ENCODE results near the gene DECR2.
"Not testable (repeated sequence)": the region's sequence is repeated elsewhere in the genome, so short reads cannot be mapped to it uniquely, and the experiment has no call there.

Gene DECR2

DNA sequence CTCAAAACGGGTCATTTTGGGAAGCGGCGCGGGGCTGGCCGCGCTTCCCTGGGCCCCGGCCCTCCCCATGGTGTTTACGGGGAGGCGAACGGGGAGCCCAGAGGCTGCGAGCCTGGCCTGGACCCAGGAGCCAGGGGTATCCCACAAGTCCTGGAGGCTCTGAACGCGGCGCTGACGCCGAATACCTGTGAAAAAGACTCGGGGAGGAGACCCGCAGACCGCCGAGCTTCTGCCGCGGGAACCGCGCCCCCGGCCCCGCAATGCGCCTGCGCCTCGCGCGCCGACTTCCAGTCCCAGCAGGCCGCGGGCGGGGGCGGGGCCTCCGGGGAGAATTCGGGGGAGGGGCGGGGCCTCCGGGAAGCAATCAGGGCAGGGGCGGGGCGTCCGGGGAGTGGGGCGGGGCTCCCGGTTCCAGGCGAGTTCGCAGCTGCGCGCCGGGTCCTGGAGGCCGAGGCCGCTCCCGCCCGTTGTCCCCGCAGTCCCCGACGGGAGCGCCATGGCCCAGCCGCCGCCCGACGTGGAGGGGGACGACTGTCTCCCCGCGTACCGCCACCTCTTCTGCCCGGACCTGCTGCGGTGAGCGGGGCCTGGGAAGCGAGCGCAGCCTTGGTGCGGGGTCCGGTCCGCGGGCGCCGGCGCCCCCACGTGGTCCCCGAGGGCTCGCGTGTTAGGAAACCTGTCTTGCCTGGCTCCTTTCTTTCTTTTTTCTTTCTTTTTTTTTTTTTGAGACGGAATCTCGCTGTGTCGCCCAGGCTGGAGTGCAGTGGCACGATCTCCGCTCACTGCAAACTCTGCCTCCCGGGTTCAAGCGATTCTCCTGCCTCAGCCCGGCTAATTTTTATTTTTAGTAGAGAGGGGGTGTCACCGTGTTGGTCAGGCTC lies at the start of gene DECR2:
Gene DECR2, plus strand, starts transcription at position 418 of the 881 bp plus-strand sequence. Its CDS starts 79 bp downstream, at position 497.
- DNase-seq = no peak

DNA sequence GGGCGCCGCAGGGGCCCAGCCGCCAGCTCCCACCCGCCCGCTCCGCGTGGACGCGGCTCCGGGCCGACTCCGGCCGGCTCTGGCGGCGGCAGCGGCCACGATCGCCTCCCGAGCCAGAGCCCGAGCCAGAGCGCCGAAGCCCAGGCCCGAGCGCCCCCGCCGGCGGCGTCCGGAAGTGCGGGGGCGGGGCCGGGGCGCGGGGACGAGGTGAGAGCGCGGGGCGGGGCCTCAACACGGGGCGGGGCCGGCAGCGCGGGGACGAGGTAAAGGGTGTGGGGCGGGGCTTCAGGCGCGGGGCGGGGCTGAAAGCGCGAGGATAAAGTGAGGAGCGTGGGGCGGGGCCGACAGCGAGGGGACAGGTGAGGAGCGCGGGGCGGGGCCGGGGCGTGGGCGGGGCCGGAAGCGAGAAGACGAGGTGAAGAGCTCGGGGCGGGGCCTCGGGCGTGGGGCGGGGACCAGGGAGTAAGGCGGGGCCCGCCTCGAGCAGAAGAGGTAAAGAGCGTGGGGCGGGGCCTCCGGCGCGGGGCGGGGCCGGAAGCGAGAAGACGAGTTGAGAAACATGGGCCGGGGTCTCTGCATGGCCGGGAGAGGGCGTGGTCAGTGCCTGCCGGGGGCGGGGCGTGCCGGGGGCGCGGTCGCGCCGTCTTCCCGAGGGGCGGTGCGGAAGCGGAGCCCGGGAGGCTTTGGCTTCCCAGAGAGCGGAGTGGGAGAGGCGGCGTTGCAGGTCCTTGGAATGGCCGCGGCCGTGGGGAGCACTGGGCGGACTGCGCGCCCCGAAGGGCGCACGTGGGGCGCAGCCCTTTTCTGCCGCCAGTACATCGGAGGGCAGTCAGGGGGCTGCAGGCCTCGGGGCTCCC lies 48.9 kb upstream of the DECR2 start, which contains the start of gene AXIN1:
Gene AXIN1, minus strand, starts transcription at position 177 of the 857 bp plus-strand sequence. CDS start 5,698 bp downstream, outside the sequence.
- peak; percentile 79 for DNase-seq

- no peak for DNase-seq
Measured at GRCh38 chr16:353404-354290, 48.0 kb upstream of the DECR2 start.

GRCh38 chr16:354291-354881 lies 47.3 kb upstream of the DECR2 start:
- DNase-seq = no peak

GRCh38 chr16:354971-355461 lies 46.7 kb upstream of the DECR2 start:
- no peak for DNase-seq

DNA sequence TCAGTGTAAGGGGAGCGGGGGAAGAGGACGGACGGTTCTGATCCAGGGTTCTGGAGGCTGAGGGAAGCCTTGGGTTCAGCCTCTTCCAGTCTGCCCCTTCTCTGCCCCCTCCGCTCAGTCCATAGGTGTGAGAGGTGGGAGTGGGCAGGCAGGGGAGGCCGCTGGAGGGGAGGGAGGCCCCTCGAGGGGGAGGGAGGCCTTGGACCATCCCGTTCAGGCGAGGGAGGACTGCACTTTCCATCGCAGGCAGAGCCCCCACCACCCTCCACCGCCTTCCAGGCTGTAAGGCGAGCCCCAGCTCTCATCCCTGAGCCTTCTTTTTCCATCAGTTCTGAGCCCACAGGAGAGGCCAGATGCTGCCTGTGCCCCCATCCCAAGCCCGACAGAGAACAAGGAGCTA lies 44.9 kb upstream of the DECR2 start:
- DNase-seq = no peak

- DNase-seq = no peak
Measured at GRCh38 chr16:359067-359763, 42.5 kb upstream of the DECR2 start.

DNA sequence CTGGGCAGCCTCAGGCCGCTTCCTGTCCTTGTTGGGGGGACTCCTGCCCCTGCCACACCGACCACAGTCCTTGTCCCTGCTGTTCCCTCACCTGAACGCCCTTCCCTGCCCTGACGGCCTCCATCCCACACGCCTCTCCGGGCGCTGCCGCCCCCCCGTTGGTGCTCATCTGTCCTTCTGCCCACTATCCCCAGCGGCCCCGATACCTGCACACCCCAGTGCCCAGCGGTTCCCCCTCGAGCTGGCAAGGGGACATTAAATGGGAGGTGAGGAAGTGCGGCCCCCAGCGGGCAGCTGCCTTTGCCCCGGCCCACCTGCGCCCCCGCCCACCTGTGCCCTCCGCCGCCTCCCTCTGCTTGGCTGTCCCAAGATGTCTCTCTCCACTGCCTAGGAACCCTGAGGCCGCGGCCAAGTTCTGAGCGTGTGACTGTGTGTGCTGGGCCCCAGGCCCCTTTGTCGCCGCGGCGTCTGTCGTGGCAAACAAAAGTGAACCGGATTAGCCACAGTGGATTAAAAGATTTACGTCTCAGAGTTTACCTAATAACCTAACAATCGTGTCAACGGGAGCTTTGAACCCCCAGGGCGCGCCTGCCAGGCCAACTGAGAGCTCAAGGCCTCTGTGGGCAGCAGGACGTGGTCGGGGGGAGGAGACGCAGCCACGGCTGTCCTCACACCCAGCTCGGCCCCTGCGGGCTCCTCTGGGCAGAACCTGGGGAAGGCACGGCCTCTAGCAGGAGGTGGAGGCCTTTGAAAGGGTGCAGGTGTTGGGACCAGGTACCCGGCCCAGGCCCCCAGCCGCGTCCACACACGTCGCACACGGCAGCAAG lies 41.6 kb upstream of the DECR2 start:
- DNase-seq = no peak

- no peak for DNase-seq
Measured at GRCh38 chr16:360698-361336, 40.9 kb upstream of the DECR2 start.

GRCh38 chr16:361341-361871 lies 40.3 kb upstream of the DECR2 start:
- no peak for DNase-seq

DNA sequence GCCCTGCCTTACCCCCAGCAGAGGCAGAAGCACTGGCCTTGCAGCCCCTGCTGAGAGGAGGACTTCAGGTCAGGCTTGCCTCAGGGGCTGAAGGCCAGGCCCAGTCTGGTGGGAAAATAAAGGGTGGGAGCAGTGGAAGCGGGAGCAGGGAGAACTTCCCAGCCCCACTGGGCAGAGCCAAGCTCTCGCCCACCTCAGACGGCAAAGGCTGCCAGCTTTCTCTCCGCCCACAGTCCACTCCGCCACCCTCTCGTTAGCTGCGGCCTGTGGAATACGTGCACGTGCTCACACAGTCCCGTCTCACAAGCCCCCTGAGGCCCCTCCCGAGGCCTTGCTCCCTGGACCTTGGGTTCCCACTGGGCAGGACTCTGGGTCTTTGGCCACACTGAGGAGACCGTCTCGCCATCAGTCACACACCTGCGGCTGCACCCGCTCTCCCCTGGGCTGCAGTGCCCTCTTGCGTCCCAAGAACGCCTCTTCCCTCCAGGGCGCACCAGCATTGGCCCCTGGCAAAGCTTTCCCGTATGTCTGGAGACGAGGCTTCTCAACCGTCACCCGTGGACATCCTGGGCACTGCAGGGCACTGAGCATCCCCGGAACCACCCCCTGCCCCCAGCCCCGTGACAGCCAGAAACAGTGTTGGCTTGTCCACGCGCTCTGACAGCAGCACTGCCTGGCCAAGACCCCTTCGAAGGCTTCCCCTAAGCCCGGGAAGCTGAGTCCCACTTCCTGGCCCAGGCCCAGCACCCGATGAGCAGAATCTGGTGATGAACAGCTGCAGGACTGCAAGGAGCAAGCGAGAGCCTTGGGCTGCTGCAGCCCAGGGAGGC lies 39.6 kb upstream of the DECR2 start:
- peak; percentile 45 for DNase-seq

DNA sequence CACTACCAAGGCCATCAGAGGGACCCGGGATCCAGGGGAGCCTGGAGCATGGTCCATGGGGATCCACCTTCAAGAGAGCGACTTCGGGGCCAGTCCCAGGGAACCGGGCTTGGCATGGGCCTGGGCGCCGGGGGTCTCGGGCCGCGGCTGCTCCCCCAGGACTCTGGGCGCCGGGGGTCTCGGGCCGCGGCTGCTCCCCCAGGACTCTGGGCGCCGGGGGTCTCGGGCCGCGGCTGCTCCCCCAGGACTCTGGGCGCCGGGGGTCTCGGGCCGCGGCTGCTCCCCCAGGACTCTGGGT lies 39.0 kb upstream of the DECR2 start:
- not testable (repeated sequence) for DNase-seq

DNA sequence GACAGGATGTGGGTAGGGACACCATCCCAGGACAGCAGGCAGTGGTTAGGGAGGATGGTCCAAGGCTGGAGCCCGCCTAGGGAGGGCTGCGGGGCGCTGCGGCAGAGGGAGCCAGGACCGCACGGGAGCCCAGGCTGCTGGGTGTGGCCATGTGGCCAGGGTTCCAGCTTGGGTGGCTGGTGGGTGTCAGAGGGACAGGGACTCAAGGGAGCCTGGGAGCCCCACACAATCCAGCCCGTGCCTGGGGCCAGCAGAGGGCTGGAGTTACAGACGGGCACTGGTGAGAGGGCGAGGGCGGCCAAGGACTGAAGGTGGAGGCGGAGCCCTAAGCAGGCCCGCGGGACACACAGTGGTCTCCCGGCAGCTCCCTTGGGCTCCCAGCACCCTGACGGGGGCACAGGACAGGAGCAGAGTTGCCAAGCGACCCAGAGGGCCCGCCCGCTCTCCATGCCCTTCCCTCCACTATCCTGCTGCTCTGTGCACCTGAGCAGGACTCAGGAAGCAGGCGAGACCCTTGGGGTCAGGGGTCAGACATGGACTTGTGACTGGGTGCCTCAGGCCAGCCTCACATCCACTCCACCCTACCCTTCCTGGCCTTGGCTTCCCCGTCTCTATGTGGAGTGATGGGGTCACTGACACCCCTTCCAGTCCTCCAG lies 38.4 kb upstream of the DECR2 start:
- DNase-seq = no peak

GRCh38 chr16:363766-364490 lies 37.8 kb upstream of the DECR2 start:
- DNase-seq = no peak

- DNase-seq = no peak
Measured at GRCh38 chr16:364595-365491, 36.8 kb upstream of the DECR2 start.

- no peak for DNase-seq
Measured at GRCh38 chr16:366476-366875, 35.2 kb upstream of the DECR2 start.

Data from NCI-H510A (cell line).